MM.1S (cell line): ENCODE measurements around the gene ELMO1.

Experiments used
- DNase-seq: peaks from one replicate; pipeline ENCODE4 v3.0.0-alpha.2; 2015
- H2AFZ ChIP-seq: fragments of 300-600 bp; sonication (generic); 2 replicates; pipeline ENCODE4 v1.6.0; 2016; ENCODE audit warnings: antibody characterized with exemption, low read length
- H3F3A ChIP-seq: fragments of 300-600 bp; sonication (generic); 2 replicates; pipeline ENCODE4 v1.6.1; 2016; ENCODE audit warnings: mild to moderate bottlenecking, antibody characterized with exemption, low read length, moderate library complexity, mixed read lengths; ENCODE audit not compliant: insufficient read depth
- H3K27ac ChIP-seq: fragments of 300-600 bp; sonication (generic); 2 replicates; pipeline ENCODE4 v1.5.1; 2016; ENCODE audit warnings: mild to moderate bottlenecking, low read length
- H3K27me3 ChIP-seq: fragments of 300-600 bp; sonication (generic); replicated peaks from 2 replicates; pipeline ENCODE4 v1.6.0; 2016; ENCODE audit warnings: low read length; ENCODE audit not compliant: insufficient read depth
- H3K36me3 ChIP-seq: fragments of 300-600 bp; sonication (generic); replicated peaks from 2 replicates; pipeline ENCODE4 v1.6.1; 2016; ENCODE audit warnings: mild to moderate bottlenecking, low read length, mixed read lengths; ENCODE audit not compliant: insufficient read depth
- H3K4me1 ChIP-seq: fragments of 300-600 bp; sonication (generic); 2 replicates; pipeline ENCODE4 v1.6.1; 2016; ENCODE audit warnings: low read length, mixed read lengths
- H3K4me2 ChIP-seq: fragments of 300-600 bp; sonication (generic); 2 replicates; pipeline ENCODE4 v1.6.0; 2016; ENCODE audit warnings: low read depth, low read length
- H3K4me3 ChIP-seq: fragments of 300-600 bp; sonication (generic); 2 replicates; pipeline ENCODE4 v1.5.1; 2016; ENCODE audit warnings: low read length, mixed read lengths
- H3K79me2 ChIP-seq: fragments of 300-600 bp; sonication (generic); 2 replicates; pipeline ENCODE4 v1.6.1; 2016; ENCODE audit warnings: mixed run types, low read length, mixed read lengths
- H3K9ac ChIP-seq: fragments of 300-600 bp; sonication (generic); 2 replicates; pipeline ENCODE4 v1.6.1; 2016; ENCODE audit warnings: low read length, mixed read lengths
- H3K9me2 ChIP-seq: fragments of 300-600 bp; sonication (generic); replicated peaks from 2 replicates; pipeline ENCODE4 v1.6.1; 2016; ENCODE audit warnings: mild to moderate bottlenecking, low read length, mixed read lengths; ENCODE audit not compliant: insufficient read depth
- H3K9me3 ChIP-seq: fragments of 300-600 bp; sonication (generic); replicated peaks from 2 replicates; pipeline ENCODE4 v1.6.1; 2016; ENCODE audit warnings: mild to moderate bottlenecking, low read length, mixed read lengths; ENCODE audit not compliant: insufficient read depth
- H4K20me1 ChIP-seq: fragments of 300-600 bp; sonication (generic); 2 replicates; pipeline ENCODE4 v1.6.1; 2016; ENCODE audit warnings: mild to moderate bottlenecking, low read length, moderate library complexity, mixed read lengths; ENCODE audit not compliant: insufficient read depth
- CTCF ChIP-seq: fragments of 300-600 bp; sonication (generic); IDR thresholded peaks from 2 replicates; pipeline ENCODE4 v1.5.1; 2016; ENCODE audit warnings: antibody characterized with exemption, low read length, mixed read lengths
- EZH2 ChIP-seq: fragments of 300-600 bp; sonication (generic); optimal IDR thresholded peaks from 2 replicates; pipeline ENCODE3; 2017; ENCODE audit warnings: low read depth, mild to moderate bottlenecking, antibody characterized with exemption, low read length, mixed read lengths
- EZH2phosphoT487 ChIP-seq: fragments of 300-600 bp; sonication (generic); IDR thresholded peaks from 2 replicates; pipeline ENCODE4 v1.6.1; 2018; ENCODE audit warnings: antibody characterized with exemption, low read length

ELMO1 gene

DNA sequence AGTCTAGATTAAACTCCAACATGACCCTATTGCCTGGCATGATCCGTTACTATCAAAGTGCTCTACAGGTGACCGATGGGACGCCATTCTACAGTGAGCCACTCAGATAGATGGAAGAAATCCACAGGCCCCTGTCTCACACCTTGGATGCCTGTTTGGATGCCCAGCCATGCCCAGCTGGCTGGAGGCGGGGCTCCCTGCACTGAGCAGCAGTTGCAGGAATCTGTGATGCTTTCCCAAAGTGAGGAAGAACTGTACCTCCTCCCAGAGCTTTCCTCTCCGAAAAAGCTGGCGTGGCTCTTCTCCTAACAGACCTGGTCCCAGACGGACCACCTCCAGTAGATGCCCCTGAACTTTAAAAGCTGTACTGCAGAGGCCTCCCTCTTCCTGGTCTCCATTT, 253.3 kb downstream of the ELMO1 start:
- Histone ChIP-seq H4K20me1 (no peaks in the 10 kb centered on the region), H2AFZ (no peak overlapping the region), H3K9me2 (no peaks in the 10 kb centered on the region), H3K4me3 (no peak overlapping the region), H3K27ac (no peak overlapping the region), H3K27me3 (no peaks in the 10 kb centered on the region), H3K9ac (no peak overlapping the region), H3F3A (no peaks in the 10 kb centered on the region), H3K79me2 (peaks cover 14% of the 10 kb centered on the region), H3K36me3 (peaks cover 7% of the 10 kb centered on the region; the same call in 1 of the 2 replicates), H3K9me3 (no peaks in the 10 kb centered on the region), H3K4me2 (no peak overlapping the region), H3K4me1 (no peaks in the 10 kb centered on the region)
- no peak for DNase-seq
- no peak for TF ChIP-seq CTCF
- no peak for TF ChIP-seq EZH2phosphoT487
- TF ChIP-seq EZH2: no peak

GRCh38 chr7:37194943-37195342, 253.7 kb downstream of the ELMO1 start:
- Histone ChIP-seq H3K4me1 (no peaks in the 10 kb centered on the region), H3F3A (no peaks in the 10 kb centered on the region), H3K27me3 (no peaks in the 10 kb centered on the region), H3K4me2 (no peak overlapping the region), H3K4me3 (no peak overlapping the region), H3K27ac (no peak overlapping the region), H3K79me2 (peaks cover 14% of the 10 kb centered on the region), H4K20me1 (no peaks in the 10 kb centered on the region), H3K9me3 (no peaks in the 10 kb centered on the region), H2AFZ (no peak overlapping the region), H3K9ac (no peak overlapping the region), H3K9me2 (no peaks in the 10 kb centered on the region), H3K36me3 (peaks cover 7% of the 10 kb centered on the region; the same call in 1 of the 2 replicates)
- TF ChIP-seq CTCF: no peak
- TF ChIP-seq EZH2phosphoT487: no peak
- TF ChIP-seq EZH2: no peak
- no peak for DNase-seq

GRCh38 chr7:37193775-37194135, 254.9 kb downstream of the ELMO1 start:
- Histone ChIP-seq H3K27me3 (no peaks in the 10 kb centered on the region), H3K79me2 (peaks cover 7% of the 10 kb centered on the region), H3K4me1 (no peaks in the 10 kb centered on the region), H2AFZ (no peak overlapping the region), H4K20me1 (no peaks in the 10 kb centered on the region), H3K9ac (no peak overlapping the region), H3K27ac (no peak overlapping the region), H3K9me2 (no peaks in the 10 kb centered on the region), H3K4me3 (no peak overlapping the region), H3K4me2 (no peak overlapping the region), H3K9me3 (no peaks in the 10 kb centered on the region), H3K36me3 (peaks cover 7% of the 10 kb centered on the region; the same call in 1 of the 2 replicates), H3F3A (no peaks in the 10 kb centered on the region)
- no peak for TF ChIP-seq EZH2phosphoT487
- TF ChIP-seq EZH2: no peak
- TF ChIP-seq CTCF: no peak
- no peak for DNase-seq
